HFFc6 (cell line): ENCODE measurements around the gene PEX11A. TPM values are rescaled to one million over a fixed set of nuclear protein-coding genes. Genes with fewer than 3 reads are reported as not detected.

ENCODE experiments used
- DNase-seq: peaks from one replicate; pipeline ENCODE4 v3.0.0-alpha.2; 2018
- H3K27ac Mint-ChIP-seq: 2 replicates; pipeline ENCODE4 v1.8.0; 2020; ENCODE audit warnings: mild to moderate bottlenecking, mixed read lengths
- H3K27me3 Mint-ChIP-seq: 2 replicates; pipeline ENCODE4 v1.8.0; 2021; ENCODE audit warnings: mild to moderate bottlenecking, moderate library complexity, mixed read lengths; ENCODE audit not compliant: insufficient read depth
- H3K36me3 Mint-ChIP-seq: 2 replicates; pipeline ENCODE4 v1.8.0; 2021; ENCODE audit warnings: low read depth, mixed read lengths
- H3K4me1 Mint-ChIP-seq: 2 replicates; pipeline ENCODE4 v1.8.0; 2020; ENCODE audit warnings: low read depth, mixed read lengths
- H3K4me3 Mint-ChIP-seq: 2 replicates; pipeline ENCODE4 v1.8.0; 2020; ENCODE audit warnings: mild to moderate bottlenecking, moderate library complexity, mixed read lengths
- H3K9me3 Mint-ChIP-seq: 2 replicates; pipeline ENCODE4 v1.8.0; 2020; ENCODE audit warnings: mild to moderate bottlenecking, mixed read lengths
- CTCF ChIP-seq: fragments of 200-600 bp; sonication (generic); IDR thresholded peaks from 2 replicates; pipeline ENCODE4 v1.5.0; 2021; ENCODE audit warnings: antibody characterized with exemption, mild to moderate bottlenecking
- total RNA-seq, 6 experiments: library from RNA; stranded (reverse); fragmentation: NEBNext Ultra II Directional; extraction: Animal tissue kit (Norgen Biotek cat#: 25700); gene quantifications; 2 replicates in 1 of 6; 3 replicates in 5 of 6; pipeline ENCODE4 v1.2.3, GENCODE V29; 2021

PEX11A gene
- total RNA-seq, 6 experiments from 2014 or later: 2.1 to 4.6 (median 3.0) TPM

GRCh38 chr15:89731275-89731674 lies 40.7 kb upstream of the PEX11A start:
- DNase-seq: no peak
- H3K27ac Mint-ChIP-seq: no peak overlapping the region
- H3K36me3 Mint-ChIP-seq: no peaks in the 10 kb centered on the region
- H3K4me1 Mint-ChIP-seq: no peaks in the 10 kb centered on the region
- no peak for TF ChIP-seq CTCF
- H3K9me3 Mint-ChIP-seq: no peaks in the 10 kb centered on the region
- H3K27me3 Mint-ChIP-seq: peaks cover 41% of the 10 kb centered on the region
- H3K4me3 Mint-ChIP-seq: no peak overlapping the region

- Mint-ChIP-seq H3K27me3 (peaks cover 32% of the 10 kb centered on the region), H3K4me3 (no peak overlapping the region), H3K27ac (no peak overlapping the region), H3K36me3 (no peaks in the 10 kb centered on the region), H3K9me3 (peaks cover 5% of the 10 kb centered on the region; the same call in 1 of the 2 replicates), H3K4me1 (no peaks in the 10 kb centered on the region)
- no peak for TF ChIP-seq CTCF
- DNase-seq: peak; percentile 10
These were observed 37.7 kb upstream of the PEX11A start for GRCh38 chr15:89728254-89728653.

GRCh38 chr15:89725064-89725463 lies 34.5 kb upstream of the PEX11A start:
- Mint-ChIP-seq H3K27ac (no peak overlapping the region), H3K27me3 (peaks cover 36% of the 10 kb centered on the region), H3K4me1 (no peaks in the 10 kb centered on the region), H3K4me3 (no peak overlapping the region), H3K36me3 (no peaks in the 10 kb centered on the region), H3K9me3 (peaks cover 5% of the 10 kb centered on the region; the same call in 1 of the 2 replicates)
- TF ChIP-seq CTCF: no peak
- DNase-seq: no peak

- no peak for DNase-seq
- H3K36me3 Mint-ChIP-seq: no peaks in the 10 kb centered on the region
- peaks cover 5% of the 10 kb centered on the region; the same call in 1 of the 2 replicates for H3K9me3 Mint-ChIP-seq
- H3K4me1 Mint-ChIP-seq: no peaks in the 10 kb centered on the region
- no peak overlapping the region for H3K27ac Mint-ChIP-seq
- H3K27me3 Mint-ChIP-seq: peaks cover 34% of the 10 kb centered on the region
- no peak for TF ChIP-seq CTCF
- no peak overlapping the region for H3K4me3 Mint-ChIP-seq
These were observed 34.1 kb upstream of the PEX11A start for GRCh38 chr15:89724621-89725020.

- no peak for TF ChIP-seq CTCF
- Mint-ChIP-seq H3K9me3 (peaks cover 5% of the 10 kb centered on the region; the same call in 1 of the 2 replicates), H3K27ac (no peak overlapping the region), H3K4me1 (no peaks in the 10 kb centered on the region), H3K36me3 (no peaks in the 10 kb centered on the region), H3K4me3 (no peak overlapping the region), H3K27me3 (peaks cover 30% of the 10 kb centered on the region)
- no peak for DNase-seq
These were observed 32.5 kb upstream of the PEX11A start for GRCh38 chr15:89723031-89723430.

GRCh38 chr15:89714775-89715174 lies 24.2 kb upstream of the PEX11A start:
- peaks cover 5% of the 10 kb centered on the region for H3K9me3 Mint-ChIP-seq
- no peak overlapping the region for H3K27ac Mint-ChIP-seq
- no peak for TF ChIP-seq CTCF
- peaks cover 28% of the 10 kb centered on the region for H3K27me3 Mint-ChIP-seq
- 0 out of 2 replicates have a peak, but pooled peaks cover 8% of the 10 kb centered on the region for H3K36me3 Mint-ChIP-seq
- no peak overlapping the region for H3K4me3 Mint-ChIP-seq
- no peaks in the 10 kb centered on the region for H3K4me1 Mint-ChIP-seq
- DNase-seq: no peak
